Neural crest cell (in vitro differentiated cells): ENCODE measurements around the gene CNTNAP2. TPM values are rescaled to one million over a fixed set of nuclear protein-coding genes. Genes with fewer than 3 reads are reported as not detected.
"Not testable (repeated sequence)": the region's sequence is repeated elsewhere in the genome, so short reads cannot be mapped to it uniquely, and the experiment has no call there.

Experiments used
- DNase-seq: peaks from one replicate; pipeline ENCODE4 v3.0.0; 2021; ENCODE audit warnings: low read depth, mixed read lengths, low spot score
- H3K27ac Mint-ChIP-seq: one replicate; pipeline ENCODE4 v1.8.0; 2021; ENCODE audit warnings: mild to moderate bottlenecking, mixed read lengths; ENCODE audit not compliant: unreplicated experiment
- H3K27me3 Mint-ChIP-seq: 2 replicates; pipeline ENCODE4 v1.8.0; 2021; ENCODE audit warnings: low read depth, mild to moderate bottlenecking, mixed read lengths
- H3K36me3 Mint-ChIP-seq: 2 replicates; pipeline ENCODE4 v1.8.0; 2021; ENCODE audit warnings: low read depth, mild to moderate bottlenecking, mixed read lengths
- H3K4me1 Mint-ChIP-seq: 2 replicates; pipeline ENCODE4 v1.8.0; 2021; ENCODE audit warnings: mixed read lengths
- H3K4me3 Mint-ChIP-seq: one replicate; pipeline ENCODE4 v1.8.0; 2021; ENCODE audit warnings: mild to moderate bottlenecking, mixed read lengths
- H3K9me3 Mint-ChIP-seq: 2 replicates; pipeline ENCODE4 v1.8.0; 2021; ENCODE audit warnings: mixed read lengths
- CTCF ChIP-seq: fragments of 200-600 bp; sonication (generic); conservative IDR thresholded peaks from 2 replicates; pipeline ENCODE4 v1.5.0; 2021; ENCODE audit warnings: antibody characterized with exemption, mild to moderate bottlenecking
- total RNA-seq: library from RNA; stranded (reverse); gene quantifications from 2 replicates; pipeline ENCODE4 v1.2.1, GENCODE V29; 2021

CNTNAP2 gene
- total RNA-seq, 1 donor from 2014 or later: 12.9 TPM

DNA sequence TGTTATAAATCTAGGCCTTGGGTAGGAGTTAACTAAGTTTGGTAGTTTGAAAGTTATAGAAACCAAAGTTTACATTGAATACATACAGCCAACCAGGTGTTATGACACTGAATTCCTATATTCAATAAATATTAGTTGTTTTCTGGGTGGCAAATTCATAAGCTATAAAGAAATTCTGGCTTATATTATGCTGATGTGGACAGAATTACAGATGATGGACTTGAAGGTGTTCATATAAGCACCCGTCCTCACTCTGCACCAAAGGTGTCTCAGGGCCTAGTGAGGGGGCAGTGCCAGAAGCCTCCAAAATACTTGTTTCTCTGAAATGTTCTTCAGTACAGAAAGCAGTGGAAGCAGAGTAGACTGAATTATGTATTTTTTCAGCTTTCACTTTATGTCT is 973.0 kb downstream of the CNTNAP2 start:
- no peak for DNase-seq
- H3K9me3 Mint-ChIP-seq: peaks cover 5% of the 10 kb centered on the region
- no peaks in the 10 kb centered on the region for H3K27me3 Mint-ChIP-seq
- no peaks in the 10 kb centered on the region for H3K36me3 Mint-ChIP-seq
- no peak for TF ChIP-seq CTCF
- H3K27ac Mint-ChIP-seq: no peak overlapping the region
- H3K4me3 Mint-ChIP-seq: no peak overlapping the region
- H3K4me1 Mint-ChIP-seq: no peaks in the 10 kb centered on the region

- DNase-seq: no peak
- Mint-ChIP-seq H3K4me1 (no peaks in the 10 kb centered on the region), H3K36me3 (peaks cover 3% of the 10 kb centered on the region), H3K9me3 (peaks cover 9% of the 10 kb centered on the region), H3K27me3 (no peaks in the 10 kb centered on the region), H3K4me3 (no peak overlapping the region), H3K27ac (no peak overlapping the region)
- TF ChIP-seq CTCF: no peak
These were observed 980.0 kb downstream of the CNTNAP2 start for GRCh38 chr7:147096629-147097028.

DNA sequence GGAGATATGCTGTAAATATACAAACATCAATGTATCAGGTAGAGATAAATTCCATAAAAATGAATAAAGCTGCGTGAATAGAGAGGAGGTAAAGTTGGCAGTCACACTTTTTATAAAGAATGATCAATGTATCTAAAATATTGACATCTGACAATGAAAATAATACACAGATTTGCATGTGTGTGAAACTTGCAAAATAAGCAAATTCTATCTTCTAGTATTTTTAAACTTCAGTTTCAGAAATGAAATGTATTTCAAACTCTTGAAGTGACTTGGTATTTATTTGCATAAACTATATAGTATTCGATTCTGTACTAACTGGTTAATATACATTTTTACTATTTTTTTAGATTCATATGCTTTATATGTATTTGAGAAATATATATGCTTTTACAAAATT is 986.6 kb downstream of the CNTNAP2 start:
- H3K9me3 Mint-ChIP-seq: peaks cover 6% of the 10 kb centered on the region
- H3K36me3 Mint-ChIP-seq: peaks cover 3% of the 10 kb centered on the region
- no peak for TF ChIP-seq CTCF
- no peaks in the 10 kb centered on the region for H3K4me1 Mint-ChIP-seq
- no peaks in the 10 kb centered on the region for H3K27me3 Mint-ChIP-seq
- H3K27ac Mint-ChIP-seq: no peak overlapping the region
- no peak for DNase-seq
- no peak overlapping the region for H3K4me3 Mint-ChIP-seq

GRCh38 chr7:147106746-147107145 is 990.1 kb downstream of the CNTNAP2 start:
- Mint-ChIP-seq H3K27ac (no peak overlapping the region), H3K4me3 (no peak overlapping the region), H3K27me3 (no peaks in the 10 kb centered on the region), H3K9me3 (peaks cover under 1% of the 10 kb centered on the region), H3K4me1 (no peaks in the 10 kb centered on the region), H3K36me3 (no peaks in the 10 kb centered on the region)
- no peak for TF ChIP-seq CTCF
- no peak for DNase-seq

GRCh38 chr7:147114525-147114924 is 997.9 kb downstream of the CNTNAP2 start:
- H3K9me3 Mint-ChIP-seq: peaks cover 24% of the 10 kb centered on the region
- not testable (repeated sequence) for DNase-seq, H3K4me3 Mint-ChIP-seq, H3K27me3 Mint-ChIP-seq, H3K4me1 Mint-ChIP-seq, H3K36me3 Mint-ChIP-seq, H3K27ac Mint-ChIP-seq

- Mint-ChIP-seq H3K9me3 (no peaks in the 10 kb centered on the region), H3K4me3 (no peak overlapping the region), H3K27me3 (no peaks in the 10 kb centered on the region), H3K4me1 (no peaks in the 10 kb centered on the region), H3K36me3 (no peaks in the 10 kb centered on the region), H3K27ac (no peak overlapping the region)
- DNase-seq: no peak
- no peak for TF ChIP-seq CTCF
These were observed 1019.8 kb downstream of the CNTNAP2 start for GRCh38 chr7:147136352-147136751.
